GM12878 (cell line): Measurements from ENCODE around the gene DIS3L2. TPM values are rescaled to one million over a fixed set of nuclear protein-coding genes. Genes with fewer than 3 reads are reported as not detected.

Source experiments
- CHD1 ChIP-seq: IDR thresholded peaks from 2 replicates; pipeline ENCODE4 v1.6.1; 2012; ENCODE audit warnings: low read depth, low read length, improper control_type of control experiment
- ETV6 ChIP-seq, 2 experiments: fragments of 450-650 bp in 1 of 2; IDR thresholded peaks in 1 of 2; conservative IDR thresholded peaks in 1 of 2; 2 replicates each; pipeline ENCODE4 v1.6.1; 2014; ENCODE audit warnings: antibody characterized with exemption in 1 of 2, borderline replicate concordance in 1 of 2, low read depth in 1 of 2, mild to moderate bottlenecking in 1 of 2, moderate library complexity in 1 of 2
- MYB ChIP-seq: fragments of 150-350 bp; IDR thresholded peaks from 2 replicates; pipeline ENCODE4 v1.6.1; 2014; ENCODE audit warnings: mild to moderate bottlenecking, low read depth, low read length, borderline replicate concordance
- NR2C2 ChIP-seq: IDR thresholded peaks from 2 replicates; pipeline ENCODE4 v1.6.1; 2011; ENCODE audit warnings: borderline replicate concordance, low read depth; ENCODE audit not compliant: control insufficient read depth, insufficient read length
- PML ChIP-seq: IDR thresholded peaks from 2 replicates; pipeline ENCODE4 v1.6.1; 2012; ENCODE audit warnings: low read length, inconsistent platforms
- polyA plus RNA-seq, 11 experiments: library from polyadenylated mRNA; depleted of rRNA in 4 of 11; unstranded in 6 of 11; stranded (reverse) in 5 of 11; fragments of >200 nt; fragmentation: Nextera tagmentation in 4 of 11; fragmentation: Illumina TruSeq in 1 of 11; extraction: Ambion mirVana in 4 of 11; extraction: Trizol in 1 of 11; gene quantifications; 1 replicate in 1 of 11; 2 replicates in 10 of 11; pipeline versions ENCODE4 v1.2.1 to v1.2.3, GENCODE V29; 2011 to 2016; ENCODE audit warnings: inconsistent platforms in 2 of 11, missing spikeins in 2 of 11, low read depth in 1 of 11
- total RNA-seq, 4 experiments: library from RNA; depleted of rRNA in 3 of 4; stranded (reverse); fragments of >200 nt in 3 of 4; fragmentation: Illumina TruSeq in 1 of 4; extraction: Trizol in 1 of 4; gene quantifications; 2 replicates each; pipeline versions ENCODE4 v1.2.1 to v1.2.3, GENCODE V29; 2013 to 2021
- TF ChIP-seq, protein P1 (sequence below): fragments of 450-650 bp; conservative IDR thresholded peaks from 2 replicates; pipeline ENCODE4 v1.6.1; 2017; ENCODE audit warnings: mild to moderate bottlenecking, moderate library complexity
- TF ChIP-seq, protein P2 (sequence below): fragments of 450-650 bp; formaldehyde crosslinking; IDR thresholded peaks from 2 replicates; pipeline ENCODE4 v1.4.0; 2022; ENCODE audit warnings: mild to moderate bottlenecking, moderate library complexity
- TF ChIP-seq, protein P3 (sequence below): IDR thresholded peaks from 2 replicates; pipeline ENCODE4 v1.6.1; 2011; ENCODE audit warnings: mild to moderate bottlenecking, low read depth, low read length, moderate library complexity; ENCODE audit not compliant: insufficient replicate concordance
- TF ChIP-seq, protein P4 (sequence below): IDR thresholded peaks from 2 replicates; pipeline ENCODE4 v1.6.1; 2011; ENCODE audit warnings: borderline replicate concordance, low read depth, mild to moderate bottlenecking, moderate library complexity, low read length; ENCODE audit not compliant: insufficient read depth, poor library complexity, severe bottlenecking

DIS3L2 gene
- total and polyA plus RNA-seq, 10 of the 15 experiments (the other 5 are each of a cell fraction or from before 2014, with no cell fraction given), result 3.5 to 27.1 (median 16.0) TPM

DNA sequence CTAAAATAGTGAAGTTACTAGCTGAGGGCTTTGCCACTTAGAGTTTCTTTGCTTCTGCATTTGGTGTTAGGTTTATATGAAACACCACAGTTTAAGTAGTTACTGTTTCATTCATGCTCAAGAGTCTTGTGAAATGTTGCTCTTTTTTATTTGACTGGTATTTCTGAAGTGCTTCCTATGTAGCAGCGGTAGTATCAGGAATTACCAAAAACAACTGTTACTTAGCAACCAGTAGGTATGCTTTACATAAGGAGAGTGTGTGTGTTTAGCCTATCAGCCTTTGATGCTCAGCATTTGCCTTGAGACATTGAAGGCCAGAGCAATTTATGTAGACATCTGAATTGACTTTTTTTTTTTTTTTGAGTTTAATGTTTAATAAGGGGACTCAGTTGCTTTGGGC lies 3.6 kb downstream of the DIS3L2 start (continued):
- no peak for TF ChIP-seq MYB
- TF ChIP-seq, protein P1, sequence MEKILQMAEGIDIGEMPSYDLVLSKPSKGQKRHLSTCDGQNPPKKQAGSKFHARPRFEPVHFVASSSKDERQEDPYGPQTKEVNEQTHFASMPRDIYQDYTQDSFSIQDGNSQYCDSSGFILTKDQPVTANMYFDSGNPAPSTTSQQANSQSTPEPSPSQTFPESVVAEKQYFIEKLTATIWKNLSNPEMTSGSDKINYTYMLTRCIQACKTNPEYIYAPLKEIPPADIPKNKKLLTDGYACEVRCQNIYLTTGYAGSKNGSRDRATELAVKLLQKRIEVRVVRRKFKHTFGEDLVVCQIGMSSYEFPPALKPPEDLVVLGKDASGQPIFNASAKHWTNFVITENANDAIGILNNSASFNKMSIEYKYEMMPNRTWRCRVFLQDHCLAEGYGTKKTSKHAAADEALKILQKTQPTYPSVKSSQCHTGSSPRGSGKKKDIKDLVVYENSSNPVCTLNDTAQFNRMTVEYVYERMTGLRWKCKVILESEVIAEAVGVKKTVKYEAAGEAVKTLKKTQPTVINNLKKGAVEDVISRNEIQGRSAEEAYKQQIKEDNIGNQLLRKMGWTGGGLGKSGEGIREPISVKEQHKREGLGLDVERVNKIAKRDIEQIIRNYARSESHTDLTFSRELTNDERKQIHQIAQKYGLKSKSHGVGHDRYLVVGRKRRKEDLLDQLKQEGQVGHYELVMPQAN, result no peak
- TF ChIP-seq, protein P2, sequence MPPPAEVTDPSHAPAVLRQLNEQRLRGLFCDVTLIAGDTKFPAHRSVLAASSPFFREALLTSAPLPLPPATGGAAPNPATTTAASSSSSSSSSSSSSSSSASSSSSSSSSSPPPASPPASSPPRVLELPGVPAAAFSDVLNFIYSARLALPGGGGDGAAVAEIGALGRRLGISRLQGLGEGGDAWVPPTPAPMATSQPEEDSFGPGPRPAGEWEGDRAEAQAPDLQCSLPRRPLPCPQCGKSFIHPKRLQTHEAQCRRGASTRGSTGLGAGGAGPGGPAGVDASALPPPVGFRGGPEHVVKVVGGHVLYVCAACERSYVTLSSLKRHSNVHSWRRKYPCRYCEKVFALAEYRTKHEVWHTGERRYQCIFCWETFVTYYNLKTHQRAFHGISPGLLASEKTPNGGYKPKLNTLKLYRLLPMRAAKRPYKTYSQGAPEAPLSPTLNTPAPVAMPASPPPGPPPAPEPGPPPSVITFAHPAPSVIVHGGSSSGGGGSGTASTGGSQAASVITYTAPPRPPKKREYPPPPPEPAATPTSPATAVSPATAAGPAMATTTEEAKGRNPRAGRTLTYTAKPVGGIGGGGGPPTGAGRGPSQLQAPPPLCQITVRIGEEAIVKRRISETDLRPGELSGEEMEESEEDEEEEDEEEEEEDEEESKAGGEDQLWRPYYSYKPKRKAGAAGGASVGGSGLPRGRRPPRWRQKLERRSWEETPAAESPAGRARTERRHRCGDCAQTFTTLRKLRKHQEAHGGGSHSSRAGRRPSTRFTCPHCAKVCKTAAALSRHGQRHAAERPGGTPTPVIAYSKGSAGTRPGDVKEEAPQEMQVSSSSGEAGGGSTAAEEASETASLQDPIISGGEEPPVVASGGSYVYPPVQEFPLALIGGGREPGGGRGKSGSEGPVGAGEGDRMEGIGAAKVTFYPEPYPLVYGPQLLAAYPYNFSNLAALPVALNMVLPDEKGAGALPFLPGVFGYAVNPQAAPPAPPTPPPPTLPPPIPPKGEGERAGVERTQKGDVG (CRISPR knock-in tag), result no peak
- TF ChIP-seq, protein P3, sequence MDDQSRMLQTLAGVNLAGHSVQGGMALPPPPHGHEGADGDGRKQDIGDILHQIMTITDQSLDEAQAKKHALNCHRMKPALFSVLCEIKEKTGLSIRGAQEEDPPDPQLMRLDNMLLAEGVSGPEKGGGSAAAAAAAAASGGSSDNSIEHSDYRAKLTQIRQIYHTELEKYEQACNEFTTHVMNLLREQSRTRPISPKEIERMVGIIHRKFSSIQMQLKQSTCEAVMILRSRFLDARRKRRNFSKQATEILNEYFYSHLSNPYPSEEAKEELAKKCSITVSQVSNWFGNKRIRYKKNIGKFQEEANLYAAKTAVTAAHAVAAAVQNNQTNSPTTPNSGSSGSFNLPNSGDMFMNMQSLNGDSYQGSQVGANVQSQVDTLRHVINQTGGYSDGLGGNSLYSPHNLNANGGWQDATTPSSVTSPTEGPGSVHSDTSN, result no peak
- no peak for TF ChIP-seq ETV6 (conservative IDR thresholded peaks at IDR 0.05 in 1 of 2, IDR thresholded peaks at IDR 0.05 in 1 of 2; ENCODE audit: borderline replicate concordance in 1 of 2, low read depth in 1 of 2)
- TF ChIP-seq CHD1, result no peak
- TF ChIP-seq, protein P4, sequence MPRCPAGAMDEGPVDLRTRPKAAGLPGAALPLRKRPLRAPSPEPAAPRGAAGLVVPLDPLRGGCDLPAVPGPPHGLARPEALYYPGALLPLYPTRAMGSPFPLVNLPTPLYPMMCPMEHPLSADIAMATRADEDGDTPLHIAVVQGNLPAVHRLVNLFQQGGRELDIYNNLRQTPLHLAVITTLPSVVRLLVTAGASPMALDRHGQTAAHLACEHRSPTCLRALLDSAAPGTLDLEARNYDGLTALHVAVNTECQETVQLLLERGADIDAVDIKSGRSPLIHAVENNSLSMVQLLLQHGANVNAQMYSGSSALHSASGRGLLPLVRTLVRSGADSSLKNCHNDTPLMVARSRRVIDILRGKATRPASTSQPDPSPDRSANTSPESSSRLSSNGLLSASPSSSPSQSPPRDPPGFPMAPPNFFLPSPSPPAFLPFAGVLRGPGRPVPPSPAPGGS, result no peak
- TF ChIP-seq PML, result no peak
- no peak for TF ChIP-seq NR2C2
